ENCODE measurements around the gene SCLY. TPM values are rescaled to one million over a fixed set of nuclear protein-coding genes. Genes with fewer than 3 reads are reported as not detected.

SCLY gene
- total RNA-seq, 1 experiment from 2014 or later, result 68.4 TPM

DNA sequence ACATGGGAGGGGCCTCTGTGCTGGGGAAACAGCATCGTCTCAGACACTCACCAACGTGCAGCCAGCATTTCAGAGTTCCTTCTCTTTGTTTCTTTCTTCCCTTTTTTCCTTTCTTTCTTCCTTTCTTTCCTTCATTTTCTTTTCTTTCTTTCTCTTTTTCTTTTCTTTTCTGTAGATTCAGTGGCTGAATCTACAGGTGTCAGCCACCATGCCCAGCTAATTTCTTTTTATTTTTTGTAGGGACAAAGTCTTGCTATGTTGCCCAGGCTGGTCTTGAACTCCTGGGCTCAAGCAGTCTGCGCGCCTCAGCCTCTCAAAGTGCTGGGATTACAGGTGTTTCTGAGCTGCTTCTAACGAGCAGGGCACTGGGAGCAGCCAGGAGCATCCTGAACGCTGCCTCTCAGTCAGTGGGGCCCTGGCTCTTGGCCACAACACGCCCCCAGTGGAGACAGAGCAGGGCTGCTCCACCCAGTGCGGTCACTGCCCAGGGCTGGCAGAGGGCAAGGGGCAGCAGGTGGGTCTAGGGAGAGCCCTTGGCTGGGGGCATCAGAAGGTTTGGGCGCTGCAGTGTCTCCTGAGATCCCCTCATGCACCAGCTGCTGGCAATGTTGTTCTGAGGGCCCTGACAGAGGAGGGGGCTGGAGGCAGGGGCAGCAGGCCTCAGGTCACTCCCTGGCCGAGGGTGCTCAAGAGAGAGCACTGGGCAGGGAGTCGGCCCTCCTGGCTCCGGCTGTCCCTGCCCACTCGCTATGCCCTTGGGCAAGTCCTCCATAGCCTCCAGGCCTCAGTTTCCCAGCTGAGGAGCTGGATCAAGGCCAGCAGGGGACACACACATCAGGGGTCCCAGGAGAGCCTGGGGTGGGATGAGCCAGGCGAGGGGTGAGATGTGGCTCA lies 72.9 kb downstream of the SCLY start:
- H3K4me1 Mint-ChIP-seq, result no peaks in the 10 kb centered on the region
- DNase-seq (ENCODE audit: low spot score) (no peak), ATAC-seq (peak; percentile 52; the same call in 1 of the 2 replicates)
- H3K27me3 Mint-ChIP-seq (ENCODE audit: low read depth), result no peaks in the 10 kb centered on the region
- ChIA-PET POLR2A (interaction anchor here (1.5 kb wide), 1 partner anchor 13 kb away, joined by 4 read pairs; no protein-coding TSS in a partner anchor), CTCF (interaction anchor here (1.0 kb wide), 4 partner anchors 13 to 210 kb away, joined by 3 to 4 read pairs (median 3); no protein-coding TSS in a partner anchor)
- no peak overlapping the region for H3K27ac Mint-ChIP-seq
- no peak overlapping the region for H3K4me3 Mint-ChIP-seq
- H3K36me3 Mint-ChIP-seq, result no peaks in the 10 kb centered on the region
- no peak for TF ChIP-seq ZNF423 (CRISPR knock-in tag; IDR thresholded peaks at IDR 0.05)
- TF ChIP-seq ZNF671 (CRISPR knock-in tag; IDR thresholded peaks at IDR 0.05), result no peak
- TF ChIP-seq, protein P1, sequence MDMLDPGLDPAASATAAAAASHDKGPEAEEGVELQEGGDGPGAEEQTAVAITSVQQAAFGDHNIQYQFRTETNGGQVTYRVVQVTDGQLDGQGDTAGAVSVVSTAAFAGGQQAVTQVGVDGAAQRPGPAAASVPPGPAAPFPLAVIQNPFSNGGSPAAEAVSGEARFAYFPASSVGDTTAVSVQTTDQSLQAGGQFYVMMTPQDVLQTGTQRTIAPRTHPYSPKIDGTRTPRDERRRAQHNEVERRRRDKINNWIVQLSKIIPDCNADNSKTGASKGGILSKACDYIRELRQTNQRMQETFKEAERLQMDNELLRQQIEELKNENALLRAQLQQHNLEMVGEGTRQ (CRISPR knock-in tag; IDR thresholded peaks at IDR 0.05), result no peak
- TF ChIP-seq PRRX2 (CRISPR knock-in tag; IDR thresholded peaks at IDR 0.05), result no peak
- TF ChIP-seq, protein P2, sequence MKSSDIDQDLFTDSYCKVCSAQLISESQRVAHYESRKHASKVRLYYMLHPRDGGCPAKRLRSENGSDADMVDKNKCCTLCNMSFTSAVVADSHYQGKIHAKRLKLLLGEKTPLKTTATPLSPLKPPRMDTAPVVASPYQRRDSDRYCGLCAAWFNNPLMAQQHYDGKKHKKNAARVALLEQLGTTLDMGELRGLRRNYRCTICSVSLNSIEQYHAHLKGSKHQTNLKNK (CRISPR knock-in tag; IDR thresholded peaks at IDR 0.05), result no peak
- TF ChIP-seq ETV6 (CRISPR knock-in tag; IDR thresholded peaks at IDR 0.05), result no peak
- no peak for TF ChIP-seq JAZF1 (CRISPR knock-in tag; IDR thresholded peaks at IDR 0.05)
- TF ChIP-seq SP1 (CRISPR knock-in tag; conservative IDR thresholded peaks at IDR 0.05), result no peak
- TF ChIP-seq, protein P3, sequence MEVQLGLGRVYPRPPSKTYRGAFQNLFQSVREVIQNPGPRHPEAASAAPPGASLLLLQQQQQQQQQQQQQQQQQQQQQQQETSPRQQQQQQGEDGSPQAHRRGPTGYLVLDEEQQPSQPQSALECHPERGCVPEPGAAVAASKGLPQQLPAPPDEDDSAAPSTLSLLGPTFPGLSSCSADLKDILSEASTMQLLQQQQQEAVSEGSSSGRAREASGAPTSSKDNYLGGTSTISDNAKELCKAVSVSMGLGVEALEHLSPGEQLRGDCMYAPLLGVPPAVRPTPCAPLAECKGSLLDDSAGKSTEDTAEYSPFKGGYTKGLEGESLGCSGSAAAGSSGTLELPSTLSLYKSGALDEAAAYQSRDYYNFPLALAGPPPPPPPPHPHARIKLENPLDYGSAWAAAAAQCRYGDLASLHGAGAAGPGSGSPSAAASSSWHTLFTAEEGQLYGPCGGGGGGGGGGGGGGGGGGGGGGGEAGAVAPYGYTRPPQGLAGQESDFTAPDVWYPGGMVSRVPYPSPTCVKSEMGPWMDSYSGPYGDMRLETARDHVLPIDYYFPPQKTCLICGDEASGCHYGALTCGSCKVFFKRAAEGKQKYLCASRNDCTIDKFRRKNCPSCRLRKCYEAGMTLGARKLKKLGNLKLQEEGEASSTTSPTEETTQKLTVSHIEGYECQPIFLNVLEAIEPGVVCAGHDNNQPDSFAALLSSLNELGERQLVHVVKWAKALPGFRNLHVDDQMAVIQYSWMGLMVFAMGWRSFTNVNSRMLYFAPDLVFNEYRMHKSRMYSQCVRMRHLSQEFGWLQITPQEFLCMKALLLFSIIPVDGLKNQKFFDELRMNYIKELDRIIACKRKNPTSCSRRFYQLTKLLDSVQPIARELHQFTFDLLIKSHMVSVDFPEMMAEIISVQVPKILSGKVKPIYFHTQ (CRISPR knock-in tag; IDR thresholded peaks at IDR 0.05), result no peak
- no peaks in the 10 kb centered on the region for H3K9me3 Mint-ChIP-seq

DNA sequence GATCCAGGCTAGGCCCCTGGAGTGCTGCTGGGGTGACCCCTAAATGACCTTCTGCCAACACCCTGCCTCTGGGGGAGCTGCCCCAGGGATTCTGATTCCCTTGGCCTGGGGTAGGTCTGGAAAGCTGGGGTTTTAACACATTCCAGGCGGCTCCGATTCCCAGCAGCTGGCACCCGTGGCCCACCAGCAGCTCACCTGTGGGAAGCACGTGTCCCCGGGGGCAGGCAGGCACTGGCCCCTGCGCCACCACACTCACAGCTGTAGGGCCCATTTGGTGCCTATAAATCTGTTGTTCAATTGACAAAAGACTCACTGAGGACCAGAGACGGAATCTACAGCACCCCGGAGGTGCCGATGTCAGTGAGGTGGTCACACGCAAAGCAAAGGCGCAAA lies 73.6 kb downstream of the SCLY start:
- Mint-ChIP-seq H3K4me3 (no peak overlapping the region), H3K9me3 (no peaks in the 10 kb centered on the region), H3K36me3 (no peaks in the 10 kb centered on the region), H3K27me3 (ENCODE audit: low read depth) (no peaks in the 10 kb centered on the region), H3K27ac (no peak overlapping the region), H3K4me1 (no peaks in the 10 kb centered on the region)
- DNase-seq (ENCODE audit: low spot score) (no peak), ATAC-seq (no peak)
- ChIA-PET POLR2A (interaction anchor here (1.5 kb wide), 1 partner anchor 14 kb away, joined by 4 read pairs; no protein-coding TSS in a partner anchor), CTCF (interaction anchor here (1.0 kb wide), 1 partner anchor 211 kb away, joined by 3 read pairs; no protein-coding TSS in a partner anchor)
- TF ChIP-seq CREM (CRISPR knock-in tag; IDR thresholded peaks at IDR 0.05) (no peak), OVOL2 (CRISPR knock-in tag; IDR thresholded peaks at IDR 0.05; ENCODE audit: borderline replicate concordance) (no peak), ESRRA (CRISPR knock-in tag; IDR thresholded peaks at IDR 0.05; ENCODE audit: borderline replicate concordance) (no peak)
- TF ChIP-seq, protein P4, sequence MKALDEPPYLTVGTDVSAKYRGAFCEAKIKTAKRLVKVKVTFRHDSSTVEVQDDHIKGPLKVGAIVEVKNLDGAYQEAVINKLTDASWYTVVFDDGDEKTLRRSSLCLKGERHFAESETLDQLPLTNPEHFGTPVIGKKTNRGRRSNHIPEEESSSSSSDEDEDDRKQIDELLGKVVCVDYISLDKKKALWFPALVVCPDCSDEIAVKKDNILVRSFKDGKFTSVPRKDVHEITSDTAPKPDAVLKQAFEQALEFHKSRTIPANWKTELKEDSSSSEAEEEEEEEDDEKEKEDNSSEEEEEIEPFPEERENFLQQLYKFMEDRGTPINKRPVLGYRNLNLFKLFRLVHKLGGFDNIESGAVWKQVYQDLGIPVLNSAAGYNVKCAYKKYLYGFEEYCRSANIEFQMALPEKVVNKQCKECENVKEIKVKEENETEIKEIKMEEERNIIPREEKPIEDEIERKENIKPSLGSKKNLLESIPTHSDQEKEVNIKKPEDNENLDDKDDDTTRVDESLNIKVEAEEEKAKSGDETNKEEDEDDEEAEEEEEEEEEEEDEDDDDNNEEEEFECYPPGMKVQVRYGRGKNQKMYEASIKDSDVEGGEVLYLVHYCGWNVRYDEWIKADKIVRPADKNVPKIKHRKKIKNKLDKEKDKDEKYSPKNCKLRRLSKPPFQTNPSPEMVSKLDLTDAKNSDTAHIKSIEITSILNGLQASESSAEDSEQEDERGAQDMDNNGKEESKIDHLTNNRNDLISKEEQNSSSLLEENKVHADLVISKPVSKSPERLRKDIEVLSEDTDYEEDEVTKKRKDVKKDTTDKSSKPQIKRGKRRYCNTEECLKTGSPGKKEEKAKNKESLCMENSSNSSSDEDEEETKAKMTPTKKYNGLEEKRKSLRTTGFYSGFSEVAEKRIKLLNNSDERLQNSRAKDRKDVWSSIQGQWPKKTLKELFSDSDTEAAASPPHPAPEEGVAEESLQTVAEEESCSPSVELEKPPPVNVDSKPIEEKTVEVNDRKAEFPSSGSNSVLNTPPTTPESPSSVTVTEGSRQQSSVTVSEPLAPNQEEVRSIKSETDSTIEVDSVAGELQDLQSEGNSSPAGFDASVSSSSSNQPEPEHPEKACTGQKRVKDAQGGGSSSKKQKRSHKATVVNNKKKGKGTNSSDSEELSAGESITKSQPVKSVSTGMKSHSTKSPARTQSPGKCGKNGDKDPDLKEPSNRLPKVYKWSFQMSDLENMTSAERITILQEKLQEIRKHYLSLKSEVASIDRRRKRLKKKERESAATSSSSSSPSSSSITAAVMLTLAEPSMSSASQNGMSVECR (CRISPR knock-in tag; IDR thresholded peaks at IDR 0.05; ENCODE audit: borderline replicate concordance), result no peak
- TF ChIP-seq, protein P5, sequence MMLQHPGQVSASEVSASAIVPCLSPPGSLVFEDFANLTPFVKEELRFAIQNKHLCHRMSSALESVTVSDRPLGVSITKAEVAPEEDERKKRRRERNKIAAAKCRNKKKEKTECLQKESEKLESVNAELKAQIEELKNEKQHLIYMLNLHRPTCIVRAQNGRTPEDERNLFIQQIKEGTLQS (CRISPR knock-in tag; conservative IDR thresholded peaks at IDR 0.05), result no peak
- TF ChIP-seq, protein P6, sequence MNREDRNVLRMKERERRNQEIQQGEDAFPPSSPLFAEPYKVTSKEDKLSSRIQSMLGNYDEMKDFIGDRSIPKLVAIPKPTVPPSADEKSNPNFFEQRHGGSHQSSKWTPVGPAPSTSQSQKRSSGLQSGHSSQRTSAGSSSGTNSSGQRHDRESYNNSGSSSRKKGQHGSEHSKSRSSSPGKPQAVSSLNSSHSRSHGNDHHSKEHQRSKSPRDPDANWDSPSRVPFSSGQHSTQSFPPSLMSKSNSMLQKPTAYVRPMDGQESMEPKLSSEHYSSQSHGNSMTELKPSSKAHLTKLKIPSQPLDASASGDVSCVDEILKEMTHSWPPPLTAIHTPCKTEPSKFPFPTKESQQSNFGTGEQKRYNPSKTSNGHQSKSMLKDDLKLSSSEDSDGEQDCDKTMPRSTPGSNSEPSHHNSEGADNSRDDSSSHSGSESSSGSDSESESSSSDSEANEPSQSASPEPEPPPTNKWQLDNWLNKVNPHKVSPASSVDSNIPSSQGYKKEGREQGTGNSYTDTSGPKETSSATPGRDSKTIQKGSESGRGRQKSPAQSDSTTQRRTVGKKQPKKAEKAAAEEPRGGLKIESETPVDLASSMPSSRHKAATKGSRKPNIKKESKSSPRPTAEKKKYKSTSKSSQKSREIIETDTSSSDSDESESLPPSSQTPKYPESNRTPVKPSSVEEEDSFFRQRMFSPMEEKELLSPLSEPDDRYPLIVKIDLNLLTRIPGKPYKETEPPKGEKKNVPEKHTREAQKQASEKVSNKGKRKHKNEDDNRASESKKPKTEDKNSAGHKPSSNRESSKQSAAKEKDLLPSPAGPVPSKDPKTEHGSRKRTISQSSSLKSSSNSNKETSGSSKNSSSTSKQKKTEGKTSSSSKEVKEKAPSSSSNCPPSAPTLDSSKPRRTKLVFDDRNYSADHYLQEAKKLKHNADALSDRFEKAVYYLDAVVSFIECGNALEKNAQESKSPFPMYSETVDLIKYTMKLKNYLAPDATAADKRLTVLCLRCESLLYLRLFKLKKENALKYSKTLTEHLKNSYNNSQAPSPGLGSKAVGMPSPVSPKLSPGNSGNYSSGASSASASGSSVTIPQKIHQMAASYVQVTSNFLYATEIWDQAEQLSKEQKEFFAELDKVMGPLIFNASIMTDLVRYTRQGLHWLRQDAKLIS (CRISPR knock-in tag; IDR thresholded peaks at IDR 0.05; ENCODE audit: borderline replicate concordance), result no peak
- TF ChIP-seq, protein P7, sequence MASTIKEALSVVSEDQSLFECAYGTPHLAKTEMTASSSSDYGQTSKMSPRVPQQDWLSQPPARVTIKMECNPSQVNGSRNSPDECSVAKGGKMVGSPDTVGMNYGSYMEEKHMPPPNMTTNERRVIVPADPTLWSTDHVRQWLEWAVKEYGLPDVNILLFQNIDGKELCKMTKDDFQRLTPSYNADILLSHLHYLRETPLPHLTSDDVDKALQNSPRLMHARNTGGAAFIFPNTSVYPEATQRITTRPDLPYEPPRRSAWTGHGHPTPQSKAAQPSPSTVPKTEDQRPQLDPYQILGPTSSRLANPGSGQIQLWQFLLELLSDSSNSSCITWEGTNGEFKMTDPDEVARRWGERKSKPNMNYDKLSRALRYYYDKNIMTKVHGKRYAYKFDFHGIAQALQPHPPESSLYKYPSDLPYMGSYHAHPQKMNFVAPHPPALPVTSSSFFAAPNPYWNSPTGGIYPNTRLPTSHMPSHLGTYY (CRISPR knock-in tag; IDR thresholded peaks at IDR 0.05), result no peak
- TF ChIP-seq, protein P8, sequence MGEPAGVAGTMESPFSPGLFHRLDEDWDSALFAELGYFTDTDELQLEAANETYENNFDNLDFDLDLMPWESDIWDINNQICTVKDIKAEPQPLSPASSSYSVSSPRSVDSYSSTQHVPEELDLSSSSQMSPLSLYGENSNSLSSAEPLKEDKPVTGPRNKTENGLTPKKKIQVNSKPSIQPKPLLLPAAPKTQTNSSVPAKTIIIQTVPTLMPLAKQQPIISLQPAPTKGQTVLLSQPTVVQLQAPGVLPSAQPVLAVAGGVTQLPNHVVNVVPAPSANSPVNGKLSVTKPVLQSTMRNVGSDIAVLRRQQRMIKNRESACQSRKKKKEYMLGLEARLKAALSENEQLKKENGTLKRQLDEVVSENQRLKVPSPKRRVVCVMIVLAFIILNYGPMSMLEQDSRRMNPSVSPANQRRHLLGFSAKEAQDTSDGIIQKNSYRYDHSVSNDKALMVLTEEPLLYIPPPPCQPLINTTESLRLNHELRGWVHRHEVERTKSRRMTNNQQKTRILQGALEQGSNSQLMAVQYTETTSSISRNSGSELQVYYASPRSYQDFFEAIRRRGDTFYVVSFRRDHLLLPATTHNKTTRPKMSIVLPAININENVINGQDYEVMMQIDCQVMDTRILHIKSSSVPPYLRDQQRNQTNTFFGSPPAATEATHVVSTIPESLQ (CRISPR knock-in tag; IDR thresholded peaks at IDR 0.05), result no peak
